ENCODE measurements around the gene WDR43.

GRCh38 chr2:28855977-28856376, 38.5 kb upstream of the WDR43 start:
- TF ChIP-seq FOXM1 (IDR thresholded peaks at IDR 0.05; ENCODE audit: low read depth), result no peak
- TF ChIP-seq POLR2AphosphoS5 (IDR thresholded peaks at IDR 0.05; ENCODE audit: low read depth, low read length), result no peak
